Calu3 (cell line): ENCODE measurements around the gene STEEP1. TPM values are rescaled to one million over a fixed set of nuclear protein-coding genes. Genes with fewer than 3 reads are reported as not detected.
A peak's percentile ranks its signal among the peaks of the same experiment; 100 is the strongest.

Experiments
- BruUV-seq: library from RNA; stranded (reverse); fragments of 400-500 nt; replicated peaks from 2 replicates; lab custom pipeline; 2021; lab: Mats Ljungman, UMichigan
- CTCF ChIA-PET: fragments of 300-600 bp; sonication (Branson Sonifier 250); formaldehyde crosslinking; loops from one replicate; lab custom pipeline; 2022; ENCODE audit warnings: antibody characterized with exemption; lab: Charles Lee
- DNase-seq: peaks from one replicate; pipeline ENCODE4 v3.0.0; 2022
- H3K27ac Mint-ChIP-seq: one replicate; pipeline ENCODE4 v1.8.0; 2022; ENCODE audit warnings: mixed read lengths; ENCODE audit not compliant: unreplicated experiment
- H3K27me3 Mint-ChIP-seq: one replicate; pipeline ENCODE4 v1.8.0; 2022; ENCODE audit warnings: mixed read lengths; ENCODE audit not compliant: unreplicated experiment
- H3K36me3 Mint-ChIP-seq: one replicate; pipeline ENCODE4 v1.8.0; 2022; ENCODE audit warnings: mild to moderate bottlenecking, moderate library complexity, mixed read lengths; ENCODE audit not compliant: insufficient read depth, unreplicated experiment
- H3K4me1 Mint-ChIP-seq: one replicate; pipeline ENCODE4 v1.8.0; 2022; ENCODE audit warnings: mild to moderate bottlenecking, low read depth, mixed read lengths; ENCODE audit not compliant: unreplicated experiment
- H3K4me3 Mint-ChIP-seq: one replicate; pipeline ENCODE4 v1.8.0; 2022; ENCODE audit warnings: mild to moderate bottlenecking, low read depth, moderate library complexity, mixed read lengths; ENCODE audit not compliant: unreplicated experiment
- H3K9me3 Mint-ChIP-seq: one replicate; pipeline ENCODE4 v1.8.0; 2022; ENCODE audit warnings: low read depth, mixed read lengths; ENCODE audit not compliant: unreplicated experiment
- CTCF ChIP-seq: fragments of 200-600 bp; IDR thresholded peaks from one replicate; pipeline ENCODE4 v1.8.0; 2022; ENCODE audit warnings: antibody characterized with exemption; ENCODE audit not compliant: unreplicated experiment
- intact Hi-C: fragments of 100-400 bp; cut with micrococcal nuclease; formaldehyde crosslinking; loops from one replicate; pipeline ENCODE4 v1.10.0; 2022; ENCODE audit not compliant: unreplicated experiment
- total RNA-seq: library from RNA; stranded (reverse); gene quantifications from 2 replicates; pipeline ENCODE4 v1.2.3, GENCODE V29; 2022

Gene STEEP1
- total RNA-seq, 1 experiment from 2014 or later: 30.4 TPM

GRCh38 chrX:119503484-119503861, 61.7 kb downstream of the STEEP1 start:
- peaks cover 40% of the 10 kb centered on the region for H3K4me1 Mint-ChIP-seq
- no peaks in the 10 kb centered on the region for H3K27me3 Mint-ChIP-seq
- peak overlapping the region; percentile 96 for H3K27ac Mint-ChIP-seq
- peak overlapping the region; percentile 59 for H3K4me3 Mint-ChIP-seq
- peaks cover 14% of the 10 kb centered on the region for H3K36me3 Mint-ChIP-seq
- peak; percentile 80 for DNase-seq
- BruUV-seq: TSS peak; percentile 87
- CTCF ChIA-PET: interaction anchor here (0.5 to 2.4 kb wide), 8 partner anchors 9 to 902 kb away, joined by 3 to 32 read pairs (median 5); no protein-coding TSS in a partner anchor
- no peak for TF ChIP-seq CTCF
- no peaks in the 10 kb centered on the region for H3K9me3 Mint-ChIP-seq
- intact Hi-C loops: no loop called here

- Mint-ChIP-seq H3K9me3 (no peaks in the 10 kb centered on the region), H3K4me3 (peak overlapping the region; percentile 59), H3K27me3 (no peaks in the 10 kb centered on the region), H3K27ac (peak overlapping the region; percentile 96), H3K4me1 (peaks cover 40% of the 10 kb centered on the region), H3K36me3 (peaks cover 14% of the 10 kb centered on the region)
- TF ChIP-seq CTCF: no peak
- CTCF ChIA-PET: interaction anchor here (0.6 to 2.4 kb wide), 7 partner anchors 8 to 88 kb away, joined by 3 to 32 read pairs (median 5); no protein-coding TSS in a partner anchor
- intact Hi-C loops: no loop called here
- BruUV-seq: no TSS peak
- peak; percentile 87 for DNase-seq
Measured at GRCh38 chrX:119502727-119503483, 62.3 kb downstream of the STEEP1 start.

GRCh38 chrX:119501511-119502148, 63.6 kb downstream of the STEEP1 start:
- intact Hi-C loops: no loop called here
- no TSS peak for BruUV-seq
- Mint-ChIP-seq H3K4me3 (peak overlapping the region; percentile 24), H3K27ac (peak overlapping the region; percentile 96), H3K27me3 (no peaks in the 10 kb centered on the region), H3K36me3 (peaks cover 14% of the 10 kb centered on the region), H3K4me1 (peaks cover 32% of the 10 kb centered on the region), H3K9me3 (no peaks in the 10 kb centered on the region)
- CTCF ChIA-PET: interaction anchor here (0.7 kb wide), 1 partner anchor 24 kb away, joined by 3 read pairs; no protein-coding TSS in a partner anchor
- peak; percentile 30 for DNase-seq
- no peak for TF ChIP-seq CTCF

GRCh38 chrX:119500061-119500800, 65.0 kb downstream of the STEEP1 start:
- no peak for DNase-seq
- Mint-ChIP-seq H3K4me3 (no peak overlapping the region), H3K27me3 (no peaks in the 10 kb centered on the region), H3K4me1 (peaks cover 32% of the 10 kb centered on the region), H3K36me3 (peaks cover 10% of the 10 kb centered on the region), H3K9me3 (no peaks in the 10 kb centered on the region), H3K27ac (peak overlapping the region; percentile 96)
- no peak for TF ChIP-seq CTCF
- BruUV-seq: no TSS peak
- intact Hi-C loops: no loop called here
- CTCF ChIA-PET: interaction anchor here (0.7 to 0.9 kb wide), 2 partner anchors 12 to 74 kb away, joined by 3 to 8 read pairs; no protein-coding TSS in a partner anchor
